HEK293 (cell line): ENCODE measurements around the gene NKX6-1.

Experiments used
- CTCF ChIA-PET: fragments of 350-600 bp; formaldehyde crosslinking; extraction: SDS; loops from one replicate; lab custom pipeline; 2021; ENCODE audit warnings: antibody characterized with exemption; lab: Yijun Ruan, JAX
- POLR2A ChIA-PET: fragments of 300-600 bp; formaldehyde crosslinking; extraction: SDS; loops from one replicate; lab custom pipeline; 2020; ENCODE audit warnings: antibody characterized with exemption, inconsistent platforms; lab: Yijun Ruan, JAX
- H3K27ac ChIP-seq: fragments of 200-500 bp; sonication (Bioruptor generic); 2 replicates; pipeline ENCODE4 v1.5.1; 2014; ENCODE audit warnings: low read depth, low read length, control low read depth, inconsistent platforms; ENCODE audit errors: extremely low read depth
- H3K36me3 ChIP-seq, 2 experiments: fragments of 200-500 bp in 1 of 2; sonication (Bioruptor generic) in 1 of 2; 1 replicate in 1 of 2; 2 replicates in 1 of 2; pipeline ENCODE4 v1.5.1; 2014 to 2017; ENCODE audit warnings: inconsistent platforms in 2 of 2, low read length in 2 of 2; ENCODE audit not compliant: control insufficient read depth in 2 of 2, insufficient read depth in 1 of 2
- H3K4me1 ChIP-seq: fragments of 200-500 bp; sonication (Bioruptor generic); 2 replicates; pipeline ENCODE4 v1.5.1; 2014; ENCODE audit warnings: mild to moderate bottlenecking, low read length, inconsistent platforms; ENCODE audit not compliant: control insufficient read depth, insufficient read depth
- H3K4me3 ChIP-seq: 2 replicates; pipeline ENCODE4 v1.5.1; 2011; ENCODE audit warnings: low read depth, mild to moderate bottlenecking, control low read depth, low read length, moderate library complexity
- H3K9me3 ChIP-seq: fragments of 200-500 bp; sonication (Bioruptor generic); 2 replicates; pipeline ENCODE4 v1.5.1; 2014; ENCODE audit warnings: low read depth, low read length, inconsistent platforms; ENCODE audit not compliant: control insufficient read depth, insufficient read depth
- FEZF1 ChIP-seq: fragments of 450-650 bp; formaldehyde crosslinking; IDR thresholded peaks from 2 replicates; pipeline ENCODE4 v1.5.1; 2016; ENCODE audit warnings: missing biosample characterization, missing genetic modification characterization
- HOXD13 ChIP-seq: sonication (generic); formaldehyde crosslinking; IDR thresholded peaks from 2 replicates; pipeline ENCODE4 v1.8.0; 2022; ENCODE audit warnings: missing genetic modification reagents, borderline replicate concordance
- IKZF3 ChIP-seq: fragments of 450-650 bp; IDR thresholded peaks from 2 replicates; pipeline ENCODE4 v1.5.0; 2018; ENCODE audit warnings: missing biosample characterization, mild to moderate bottlenecking, missing genetic modification characterization, moderate library complexity
- KLF1 ChIP-seq: fragments of 450-650 bp; formaldehyde crosslinking; IDR thresholded peaks from 2 replicates; pipeline ENCODE4 v1.5.1; 2016; ENCODE audit warnings: missing biosample characterization, missing genetic modification characterization
- KLF9 ChIP-seq: fragments of 450-650 bp; formaldehyde crosslinking; IDR thresholded peaks from 2 replicates; pipeline ENCODE4 v1.5.1; 2016; ENCODE audit warnings: missing biosample characterization, missing genetic modification characterization, low read depth
- PRDM4 ChIP-seq: fragments of 450-650 bp; formaldehyde crosslinking; IDR thresholded peaks from 2 replicates; pipeline ENCODE4 v1.5.1; 2017; ENCODE audit warnings: missing biosample characterization, missing genetic modification characterization
- WT1 ChIP-seq: fragments of 450-650 bp; formaldehyde crosslinking; IDR thresholded peaks from 2 replicates; pipeline ENCODE4 v1.5.1; 2016; ENCODE audit warnings: missing biosample characterization, missing genetic modification characterization
- YY1 ChIP-seq: fragments of 450-650 bp; formaldehyde crosslinking; IDR thresholded peaks from 2 replicates; pipeline ENCODE4 v1.5.1; 2018; ENCODE audit warnings: missing biosample characterization, missing genetic modification characterization
- ZBTB10 ChIP-seq: fragments of 450-650 bp; formaldehyde crosslinking; IDR thresholded peaks from 2 replicates; pipeline ENCODE4 v1.5.1; 2016; ENCODE audit warnings: missing biosample characterization, missing genetic modification characterization
- ZBTB26 ChIP-seq: fragments of 450-650 bp; formaldehyde crosslinking; optimal IDR thresholded peaks from 2 replicates; pipeline ENCODE3; 2016; ENCODE audit warnings: missing biosample characterization, mild to moderate bottlenecking, missing genetic modification characterization
- ZBTB48 ChIP-seq: fragments of 450-650 bp; formaldehyde crosslinking; IDR thresholded peaks from 2 replicates; pipeline ENCODE4 v1.5.1; 2016; ENCODE audit warnings: missing biosample characterization, missing genetic modification characterization
- ZFP37 ChIP-seq: fragments of 450-650 bp; formaldehyde crosslinking; IDR thresholded peaks from 2 replicates; pipeline ENCODE4 v1.5.1; 2016; ENCODE audit warnings: missing biosample characterization, missing genetic modification characterization
- ZNF112 ChIP-seq: fragments of 450-650 bp; formaldehyde crosslinking; IDR thresholded peaks from 2 replicates; pipeline ENCODE4 v1.5.0; 2017; ENCODE audit warnings: missing biosample characterization, missing genetic modification characterization
- ZNF133 ChIP-seq: fragments of 450-650 bp; formaldehyde crosslinking; IDR thresholded peaks from 2 replicates; pipeline ENCODE4 v1.5.1; 2016; ENCODE audit warnings: missing biosample characterization, missing genetic modification characterization
- ZNF211 ChIP-seq: fragments of 450-650 bp; formaldehyde crosslinking; IDR thresholded peaks from 2 replicates; pipeline ENCODE4 v1.5.1; 2016; ENCODE audit warnings: low read depth, missing biosample characterization, missing genetic modification characterization
- ZNF221 ChIP-seq: fragments of 450-650 bp; formaldehyde crosslinking; IDR thresholded peaks from 2 replicates; pipeline ENCODE4 v1.5.1; 2017; ENCODE audit warnings: missing biosample characterization, missing genetic modification characterization, borderline replicate concordance
- ZNF239 ChIP-seq: fragments of 450-650 bp; formaldehyde crosslinking; IDR thresholded peaks from 2 replicates; pipeline ENCODE4 v1.5.1; 2016; ENCODE audit warnings: missing biosample characterization, missing genetic modification characterization
- ZNF341 ChIP-seq: fragments of 450-650 bp; formaldehyde crosslinking; IDR thresholded peaks from 2 replicates; pipeline ENCODE4; 2016; ENCODE audit warnings: low read depth, missing biosample characterization, missing genetic modification characterization
- ZNF354C ChIP-seq: fragments of 450-650 bp; formaldehyde crosslinking; IDR thresholded peaks from 2 replicates; pipeline ENCODE4 v1.5.1; 2016; ENCODE audit warnings: missing biosample characterization, missing genetic modification characterization, low read depth, borderline replicate concordance
- ZNF366 ChIP-seq: fragments of 450-650 bp; formaldehyde crosslinking; conservative IDR thresholded peaks from 2 replicates; pipeline ENCODE4 v1.5.1; 2016; ENCODE audit warnings: missing biosample characterization, missing genetic modification characterization
- ZNF521 ChIP-seq: fragments of 450-650 bp; formaldehyde crosslinking; IDR thresholded peaks from 2 replicates; pipeline ENCODE4 v1.5.1; 2017; ENCODE audit warnings: missing biosample characterization, mild to moderate bottlenecking, missing genetic modification characterization
- ZNF529 ChIP-seq: fragments of 450-650 bp; formaldehyde crosslinking; IDR thresholded peaks from 2 replicates; pipeline ENCODE4 v1.5.1; 2017; ENCODE audit warnings: missing genetic modification characterization, missing biosample characterization; ENCODE audit not compliant: insufficient replicate concordance
- ZNF596 ChIP-seq: fragments of 450-650 bp; IDR thresholded peaks from 2 replicates; pipeline ENCODE4 v1.5.0; 2018; ENCODE audit warnings: missing biosample characterization, mild to moderate bottlenecking, missing genetic modification characterization, moderate library complexity
- ZNF610 ChIP-seq: fragments of 450-650 bp; formaldehyde crosslinking; IDR thresholded peaks from 2 replicates; pipeline ENCODE4 v1.5.1; 2016; ENCODE audit warnings: missing biosample characterization, missing genetic modification characterization, borderline replicate concordance
- ZNF639 ChIP-seq: fragments of 450-650 bp; formaldehyde crosslinking; IDR thresholded peaks from 2 replicates; pipeline ENCODE4 v1.5.1; 2016; ENCODE audit warnings: missing biosample characterization, missing genetic modification characterization
- ZNF654 ChIP-seq: fragments of 450-650 bp; formaldehyde crosslinking; IDR thresholded peaks from 2 replicates; pipeline ENCODE4 v1.5.1; 2016; ENCODE audit warnings: low read depth, missing biosample characterization, missing genetic modification characterization
- ZNF701 ChIP-seq: fragments of 450-650 bp; formaldehyde crosslinking; IDR thresholded peaks from 2 replicates; pipeline ENCODE4 v1.5.1; 2016; ENCODE audit warnings: missing biosample characterization, missing genetic modification characterization
- ZNF791 ChIP-seq: fragments of 450-650 bp; formaldehyde crosslinking; IDR thresholded peaks from 2 replicates; pipeline ENCODE4 v1.5.1; 2016; ENCODE audit warnings: missing biosample characterization, missing genetic modification characterization

Gene NKX6-1

DNA sequence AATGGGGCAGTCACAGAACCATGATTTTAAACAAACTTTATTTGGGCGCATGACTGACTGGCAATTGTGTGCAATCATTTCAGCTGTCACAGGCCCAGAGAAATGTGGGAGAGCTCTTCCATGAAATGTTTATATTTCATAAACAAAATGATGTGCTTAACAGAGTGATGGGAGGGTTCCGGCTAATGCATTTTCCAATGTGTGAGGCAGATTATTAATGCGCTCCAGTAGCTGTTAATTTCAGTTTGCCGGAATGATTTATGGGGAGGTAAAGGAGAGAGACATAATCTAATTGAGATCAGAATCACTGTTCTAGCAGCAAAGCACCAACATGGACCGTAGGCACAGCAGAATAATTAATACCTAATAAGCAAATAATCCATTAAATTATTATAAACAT, 55.6 kb downstream of the NKX6-1 start:
- CTCF ChIA-PET = no interaction called here
- Histone ChIP-seq H3K27ac (no peak overlapping the region), H3K36me3 (no peaks in the 10 kb centered on the region)
- TF ChIP-seq ZBTB26 (tag by site-specific recombination) (no peak), ZNF639 (tag by site-specific recombination) (no peak), HOXD13 (no peak), ZFP37 (no peak), IKZF3 (no peak), ZNF133 (tag by site-specific recombination) (no peak), ZNF341 (tag by site-specific recombination) (no peak), ZBTB48 (tag by site-specific recombination) (no peak), FEZF1 (tag by site-specific recombination) (no peak), ZNF701 (no peak), ZNF221 (tag by site-specific recombination) (no peak), ZBTB10 (tag by site-specific recombination) (no peak), ZNF521 (tag by site-specific recombination) (no peak), WT1 (no peak), PRDM4 (tag by site-specific recombination) (no peak), KLF9 (tag by site-specific recombination) (no peak), ZNF791 (no peak)
- TF ChIP-seq, all 188 proteins: peak for 0
- H3K9me3 ChIP-seq = no peaks in the 10 kb centered on the region
- H3K4me1 ChIP-seq = no peaks in the 10 kb centered on the region
- H3K4me3 ChIP-seq = no peak overlapping the region
- POLR2A ChIA-PET = interaction anchor here (0.6 kb wide), 1 partner anchor 29 kb away, joined by 3 read pairs; no protein-coding TSS in a partner anchor

- H3K36me3 ChIP-seq = no peaks in the 10 kb centered on the region
- ChIA-PET POLR2A (no interaction called here), CTCF (no interaction called here)
- no peaks in the 10 kb centered on the region for H3K9me3 ChIP-seq
- H3K4me3 ChIP-seq = no peak overlapping the region
- no peak overlapping the region for H3K27ac ChIP-seq
- no peaks in the 10 kb centered on the region for H3K4me1 ChIP-seq
- no peak for TF ChIP-seq ZNF112 (tag by site-specific recombination)
- no peak for TF ChIP-seq ZNF211 (tag by site-specific recombination)
- no peak for TF ChIP-seq KLF1 (tag by site-specific recombination)
- no peak for TF ChIP-seq ZNF596 (tag by site-specific recombination)
- TF ChIP-seq ZNF239 (tag by site-specific recombination) = no peak
- TF ChIP-seq YY1 = no peak
- TF ChIP-seq ZNF354C (tag by site-specific recombination) = no peak
- no peak for TF ChIP-seq ZNF610
- TF ChIP-seq ZNF366 (tag by site-specific recombination) = no peak
- no peak for TF ChIP-seq ZNF529
- TF ChIP-seq ZNF654 (tag by site-specific recombination) = no peak
Measured at GRCh38 chr4:84442778-84443177, 56.3 kb downstream of the NKX6-1 start.
